Left lung (tissue), 10 donors: Measurements from ENCODE around the gene CCDC93. TPM values are rescaled to one million over a fixed set of nuclear protein-coding genes. Genes with fewer than 3 reads are reported as not detected.

Experiments used
- ATAC-seq: fragments of 200-7000 bp; cut with Tn5 transposase; one replicate; pipeline ENCODE4 v1.9.1; 2020; ENCODE audit warnings: moderate library complexity
- DNase-seq, 4 donors: peaks; one replicate each; pipeline ENCODE4 v3.0.0-alpha.2; 2013 to 2020
- H3K27ac ChIP-seq, 2 donors: fragments of 200-600 bp; sonication (generic) in 1 of 2; one replicate each; pipeline versions ENCODE4 v1.5.0 to v1.8.0; 2020 to 2021
- H3K27me3 ChIP-seq, 2 donors: fragments of 200-600 bp; sonication (generic) in 1 of 2; one replicate each; pipeline versions ENCODE4 v1.5.0 to v1.8.0; 2020 to 2021
- H3K36me3 ChIP-seq, 2 donors: fragments of 200-600 bp; sonication (generic) in 1 of 2; one replicate each; pipeline versions ENCODE4 v1.5.0 to v1.8.0; 2020 to 2021
- H3K4me1 ChIP-seq, 2 donors: fragments of 200-600 bp; one replicate each; pipeline ENCODE4 v1.8.0; 2021
- H3K4me3 ChIP-seq, 2 donors: fragments of 200-600 bp; sonication (generic) in 1 of 2; one replicate each; pipeline versions ENCODE4 v1.5.0 to v1.8.0; 2020 to 2021; ENCODE audit warnings: mild to moderate bottlenecking in 1 of 2
- H3K9me3 ChIP-seq, 2 donors: fragments of 200-600 bp; sonication (generic) in 1 of 2; one replicate each; pipeline versions ENCODE4 v1.5.0 to v1.8.0; 2020 to 2021
- CTCF ChIP-seq, 2 donors: fragments of 200-600 bp; sonication (generic) in 1 of 2; IDR thresholded peaks; one replicate each; pipeline versions ENCODE4 v1.5.0 to v1.8.0; 2021; ENCODE audit warnings: antibody characterized with exemption in 2 of 2
- intact Hi-C, 2 donors: fragments of 100-400 bp; cut with DNase I; formaldehyde crosslinking; loops; one replicate each; pipeline versions ENCODE4 v1.11.2 to v1.14.2; 2022
- polyA plus RNA-seq, 6 donors: library from polyadenylated mRNA; unstranded; fragments of 120-200 nt; gene quantifications; one replicate each; pipeline ENCODE4 v1.2.1, GENCODE V29; 2013; ENCODE audit not compliant: insufficient read length in 6 of 6
- total RNA-seq, 2 donors: library from RNA; stranded (reverse); fragmentation: NEBNext Ultra II Directional; extraction: Animal tissue kit (Norgen Biotek cat#: 25700); gene quantifications; one replicate each; pipeline ENCODE4 v1.2.1, GENCODE V29; 2021
- donor health status: DM: no; HTN: yes; CAD: no.
- donor health status: DM: no; HTN: no; CAD: no.

Gene CCDC93
- total and polyA plus RNA-seq, 8 donors, result 30.2 to 56.8 (median 48.6) TPM

- TF ChIP-seq CTCF (IDR thresholded peaks at IDR 0.05), result no peak
- Histone ChIP-seq H3K4me3 (no peak overlapping the region), H3K27ac (no peak overlapping the region), H3K27me3 (no peaks in the 10 kb centered on the region), H3K36me3 (peaks cover 3 to 98% of the 10 kb centered on the region in 2 donors), H3K4me1 (peaks cover 2 to 7% of the 10 kb centered on the region in 2 donors), H3K9me3 (no peaks in the 10 kb centered on the region)
- no peak for ATAC-seq
- intact Hi-C loops, result no loop called here
- no peak for DNase-seq
These were observed 60.6 kb downstream of the CCDC93 start for GRCh38 chr2:117953231-117953630.

GRCh38 chr2:117952701-117953100, 61.2 kb downstream of the CCDC93 start:
- Histone ChIP-seq H3K27me3 (no peaks in the 10 kb centered on the region), H3K27ac (no peak overlapping the region), H3K4me3 (no peak overlapping the region), H3K4me1 (peaks cover 0 to 2% of the 10 kb centered on the region in 2 donors), H3K9me3 (no peaks in the 10 kb centered on the region), H3K36me3 (peaks cover 3 to 98% of the 10 kb centered on the region in 2 donors)
- intact Hi-C loops, result no loop called here
- ATAC-seq (no peak), DNase-seq (no peak)
- no peak for TF ChIP-seq CTCF (IDR thresholded peaks at IDR 0.05)

GRCh38 chr2:117952228-117952627, 61.6 kb downstream of the CCDC93 start:
- ATAC-seq, result no peak

GRCh38 chr2:117949806-117950205, 64.1 kb downstream of the CCDC93 start:
- Histone ChIP-seq H3K27me3 (no peaks in the 10 kb centered on the region), H3K36me3 (peaks cover 6 to 99% of the 10 kb centered on the region in 2 donors), H3K4me3 (no peak overlapping the region), H3K9me3 (no peaks in the 10 kb centered on the region), H3K4me1 (no peaks in the 10 kb centered on the region), H3K27ac (no peak overlapping the region)
- no peak for TF ChIP-seq CTCF (IDR thresholded peaks at IDR 0.05)
- ATAC-seq (no peak), DNase-seq (no peak)
- intact Hi-C loops, result no loop called here

More at GRCh38 chr2:117952228-117952627, 61.6 kb downstream of the CCDC93 start:
- no peak for TF ChIP-seq CTCF (IDR thresholded peaks at IDR 0.05)
- Histone ChIP-seq H3K4me3 (no peak overlapping the region), H3K27me3 (no peaks in the 10 kb centered on the region), H3K27ac (no peak overlapping the region), H3K36me3 (peaks cover 3 to 98% of the 10 kb centered on the region in 2 donors), H3K9me3 (no peaks in the 10 kb centered on the region), H3K4me1 (no peaks in the 10 kb centered on the region)
- no peak for DNase-seq
- intact Hi-C loops, result no loop called here

DNA sequence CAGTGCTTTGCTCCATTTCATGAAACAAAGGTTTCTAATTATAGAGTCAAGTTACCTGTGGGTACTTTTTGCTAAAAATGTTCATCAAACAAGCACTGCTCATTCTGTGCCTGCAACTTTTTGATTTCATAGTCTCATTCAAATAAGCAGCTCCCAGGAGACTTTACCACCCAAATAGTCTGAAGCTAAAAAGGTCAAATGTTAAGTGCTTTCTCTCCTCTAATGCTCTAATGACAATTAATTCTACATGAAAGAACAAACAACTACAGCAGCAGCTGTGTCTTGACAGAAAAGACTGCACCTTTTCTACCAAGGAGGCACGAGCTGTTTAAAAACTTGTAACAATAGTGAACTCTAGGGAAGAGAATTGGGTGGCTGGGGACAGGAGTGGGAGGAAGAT, 65.3 kb downstream of the CCDC93 start:
- H3K4me1 ChIP-seq, result no peaks in the 10 kb centered on the region
- no peak for TF ChIP-seq CTCF (IDR thresholded peaks at IDR 0.05)
- no peak overlapping the region for H3K27ac ChIP-seq
- no peak overlapping the region for H3K4me3 ChIP-seq
- intact Hi-C loops, result no loop called here
- no peaks in the 10 kb centered on the region for H3K27me3 ChIP-seq
- no peak for ATAC-seq
- no peaks in the 10 kb centered on the region for H3K9me3 ChIP-seq
- no peak for DNase-seq
- peaks cover 6 to 99% of the 10 kb centered on the region in 2 donors for H3K36me3 ChIP-seq
